Measurements from ENCODE around the gene RNF220. TPM values are rescaled to one million over a fixed set of nuclear protein-coding genes. Genes with fewer than 3 reads are reported as not detected.
A peak's percentile ranks its signal among the peaks of the same experiment; 100 is the strongest.

RNF220 gene
- total and polyA plus RNA-seq, 9 of the 15 experiments (the other 6 are each of a cell fraction or from before 2014, with no cell fraction given) = 5.1 to 117 (median 66.9) TPM

- Histone ChIP-seq H3K79me2 (ENCODE audit: control insufficient read depth, insufficient read depth, low read length) (no peaks in the 10 kb centered on the region), H3K9me3 (replicated peaks; ENCODE audit: control insufficient read depth, insufficient read depth, low read depth, low read length) (no peaks in the 10 kb centered on the region), H4K20me1 (replicated peaks; ENCODE audit: control insufficient read depth, insufficient read depth, low read length) (0 out of 2 replicates have a peak, but pooled peaks cover 3% of the 10 kb centered on the region), H3K27me3 (ENCODE audit: control insufficient read depth in 2 of 2, insufficient read depth in 2 of 2, low read length in 2 of 2) (peaks cover 72 to 80% of the 10 kb centered on the region in 2 experiments), H3K9ac (ENCODE audit: insufficient read depth in 1 of 2, low read depth in 2 of 2, low read length in 2 of 2) (no peak overlapping the region), H3K4me3 (no peak overlapping the region), H3K4me2 (ENCODE audit: insufficient read depth, low read length) (no peak overlapping the region), H3K9me1 (ENCODE audit: control insufficient read depth, insufficient read depth, low read length) (no peaks in the 10 kb centered on the region), H3K27ac (ENCODE audit: extremely low read depth, low read depth, low read length) (no peak overlapping the region), H3K4me1 (replicated peaks in 1 of 2; ENCODE audit: control insufficient read depth in 2 of 2, insufficient read depth in 2 of 2, low read length in 2 of 2) (peaks cover 0 to 2% of the 10 kb centered on the region in 2 experiments; a peak in 2 of 5 replicates), H2AFZ (ENCODE audit: low read depth, low read length) (no peak overlapping the region), H3K36me3 (ENCODE audit: control insufficient read depth, insufficient read depth, low read length) (no peaks in the 10 kb centered on the region)
- no TSS peak for BruUV-seq (replicated peaks)
- FAIRE-seq (no peak), ATAC-seq (no peak), DNase-seq (ENCODE audit: extremely low read depth in 1 of 4, low spot score in 3 of 4) (no peak)
- in situ Hi-C loops (cut with MboI) = no loop called here
- ChIA-PET CTCF (ENCODE audit: low intra/inter-chr PET ratio) (no interaction called here), POLR2A (no interaction called here)
- 11% methylated on average over 10 of the region's 10 CpGs for WGBS (ENCODE audit: insufficient coverage, low coverage, missing lambda C conversion rate)
- intact Hi-C loops (cut with micrococcal nuclease) = no loop called here
- peak; percentile 54 for TF ChIP-seq CEBPB (tag; IDR thresholded peaks at IDR 0.05)
- no peak for TF ChIP-seq SMAD4 (CRISPR knock-in tag; conservative IDR thresholded peaks at IDR 0.05)
- TF ChIP-seq ETS1 (conservative IDR thresholded peaks at IDR 0.05; ENCODE audit: control insufficient read depth, low read depth, low read length) = no peak
- no peak for TF ChIP-seq TEAD1 (CRISPR knock-in tag; IDR thresholded peaks at IDR 0.05)
- TF ChIP-seq FOSL1 (tag; conservative IDR thresholded peaks at IDR 0.05) = no peak
- TF ChIP-seq ZC3H11A (IDR thresholded peaks at IDR 0.05; ENCODE audit: low read depth, low read length) = no peak
- no peak for TF ChIP-seq NFIX (CRISPR knock-in tag; IDR thresholded peaks at IDR 0.05; ENCODE audit: low read depth)
- TF ChIP-seq TAF15 (IDR thresholded peaks at IDR 0.05; ENCODE audit: low read depth, low read length) = no peak
- TF ChIP-seq TFAM (CRISPR knock-in tag; conservative IDR thresholded peaks at IDR 0.05) = no peak
Measured at GRCh38 chr1:44411861-44412260, 6.8 kb downstream of the RNF220 start.

Data from K562 (cell line).